CD4-positive, alpha-beta memory T cell (primary cell): ENCODE results near the gene IL4I1. TPM values are rescaled to one million over a fixed set of nuclear protein-coding genes. Genes with fewer than 3 reads are reported as not detected.

ENCODE experiments used
- CTCF ChIA-PET: fragments of 350-600 bp; sonication (Branson Sonifier 250); formaldehyde crosslinking; loops from one replicate; lab custom pipeline; 2021; ENCODE audit warnings: inconsistent platforms; ENCODE audit not compliant: partially characterized antibody; lab: Charles Lee
- POLR2A ChIA-PET: fragments of 350-600 bp; sonication (Branson Sonifier 250); formaldehyde crosslinking; loops from one replicate; lab custom pipeline; 2021; ENCODE audit not compliant: partially characterized antibody; lab: Charles Lee
- DNase-seq, 5 donors: peaks; one replicate each; pipeline versions ENCODE4 v3.0.0 to v3.0.0-alpha.2; 2020 to 2022; ENCODE audit warnings: mixed read lengths in 1 of 5
- H3K27ac ChIP-seq: one replicate; pipeline ENCODE4 v1.7.0; 2013; ENCODE audit warnings: low read depth, low read length
- H3K27me3 ChIP-seq: 2 replicates; pipeline ENCODE4 v1.7.0; 2013; ENCODE audit warnings: mild to moderate bottlenecking, low read length, moderate library complexity; ENCODE audit not compliant: insufficient read depth
- H3K36me3 ChIP-seq: 2 replicates; pipeline ENCODE4 v1.7.0; 2013; ENCODE audit warnings: mild to moderate bottlenecking, low read length, moderate library complexity; ENCODE audit not compliant: insufficient read depth
- H3K4me1 ChIP-seq: 2 replicates; pipeline ENCODE4 v1.7.0; 2013; ENCODE audit warnings: mild to moderate bottlenecking, low read length, moderate library complexity; ENCODE audit not compliant: insufficient read depth
- H3K4me3 ChIP-seq, 2 donors: one replicate each; pipeline ENCODE4 v1.7.0; 2013; ENCODE audit warnings: low read length in 2 of 2, mild to moderate bottlenecking in 1 of 2
- H3K9me3 ChIP-seq, 2 donors: one replicate each; pipeline ENCODE4 v1.7.0; 2013; ENCODE audit warnings: low read length in 2 of 2, control low read depth in 1 of 2; ENCODE audit not compliant: control insufficient read depth in 1 of 2
- H3K27ac Mint-ChIP-seq, 7 donors: one replicate each; pipeline ENCODE4 v1.8.0; 2020 to 2021; ENCODE audit warnings: mixed read lengths in 7 of 7, mild to moderate bottlenecking in 6 of 7, inconsistent platforms in 3 of 7, moderate library complexity in 3 of 7
- H3K27me3 Mint-ChIP-seq, 2 donors: one replicate each; pipeline ENCODE4 v1.8.0; 2020 to 2021; ENCODE audit warnings: mixed read lengths in 2 of 2
- H3K36me3 Mint-ChIP-seq, 2 donors: one replicate each; pipeline ENCODE4 v1.8.0; 2020 to 2021; ENCODE audit warnings: mixed read lengths in 2 of 2, inconsistent platforms in 1 of 2, mild to moderate bottlenecking in 1 of 2
- H3K4me1 Mint-ChIP-seq, 4 donors: one replicate each; pipeline ENCODE4 v1.8.0; 2020 to 2021; ENCODE audit warnings: mixed read lengths in 4 of 4, mild to moderate bottlenecking in 1 of 4
- H3K4me3 Mint-ChIP-seq, 8 donors: one replicate each; pipeline ENCODE4 v1.8.0; 2020 to 2021; ENCODE audit warnings: mixed read lengths in 8 of 8, mild to moderate bottlenecking in 7 of 8, moderate library complexity in 6 of 8, inconsistent platforms in 3 of 8
- H3K9me3 Mint-ChIP-seq, 8 donors: one replicate each; pipeline ENCODE4 v1.8.0; 2020 to 2021; ENCODE audit warnings: mixed read lengths in 8 of 8, mild to moderate bottlenecking in 5 of 8, inconsistent platforms in 3 of 8, moderate library complexity in 1 of 8
- intact Hi-C: fragments of 100-400 bp; cut with micrococcal nuclease; formaldehyde crosslinking; loops from one replicate; pipeline ENCODE4 v1.15.1; 2023
- polyA plus RNA-seq, 2 donors: library from polyadenylated mRNA; unstranded; fragments of 300-500 nt; fragmentation: Illumina TruSeq; gene quantifications; one replicate each; pipeline ENCODE4 v1.2.3, GENCODE V29; 2021
- total RNA-seq, 2 experiments: library from RNA; stranded (reverse); gene quantifications; one replicate each; pipeline ENCODE4 v1.2.3, GENCODE V29; 2021

IL4I1 gene
- total and polyA plus RNA-seq, 4 experiments from 2014 or later = 2.6 to 10.4 (median 6.4) TPM

DNA sequence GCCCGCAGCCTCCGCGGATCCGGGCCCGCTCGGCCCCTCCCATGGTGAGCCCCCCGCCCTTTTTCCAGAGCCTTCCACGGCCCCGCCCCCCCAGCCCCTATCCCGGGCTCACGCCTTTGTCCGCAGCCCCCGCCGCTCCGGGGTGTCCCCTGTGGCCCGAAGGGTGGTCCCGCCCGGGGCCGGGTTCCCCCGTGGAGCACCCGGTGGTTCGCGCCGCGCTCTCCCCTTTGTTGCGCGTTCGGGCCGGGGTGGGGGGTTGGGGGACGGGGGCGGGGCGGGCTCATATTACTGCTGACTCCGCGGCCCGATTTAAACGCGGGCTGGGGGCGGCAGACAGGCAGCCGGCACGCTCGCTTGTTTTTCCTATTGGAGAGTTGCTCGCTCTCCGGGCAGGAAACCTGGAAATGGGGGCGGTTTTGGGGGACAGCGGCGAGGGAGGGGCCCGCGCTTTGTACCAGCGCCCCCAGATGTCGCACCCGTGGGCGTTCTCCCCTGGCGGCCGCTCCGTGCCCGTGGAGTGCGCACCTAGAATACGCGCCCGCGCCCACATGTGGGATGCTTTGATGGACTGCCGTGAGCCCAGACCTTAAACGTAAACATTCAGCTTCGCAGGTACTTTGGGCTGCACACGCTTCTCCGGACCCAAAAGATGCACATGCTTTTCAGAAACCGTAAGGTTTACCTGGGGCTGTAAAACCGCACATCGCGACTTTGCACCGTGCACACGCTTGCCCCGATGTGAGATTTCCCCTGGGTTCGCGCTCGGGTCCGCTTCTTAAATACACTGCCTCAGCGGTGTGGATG lies 45.0 kb downstream of the IL4I1 start:
- peak overlapping the region; percentile 85 to 92 (median 88) for H3K4me3 Mint-ChIP-seq
- POLR2A ChIA-PET = interaction anchor here (0.7 to 12.2 kb wide), 13 partner anchors 9 to 271 kb away, joined by 3 to 173 read pairs (median 10); partner anchors contain the start of genes AKT1S1, ATF5, FUZ and MED25
- intact Hi-C loops = loop anchor here (1.0 to 2.0 kb wide), 2 partner anchors 39 to 77 kb away; partner anchors contain the start of genes ATF5 and NUP62

DNA sequence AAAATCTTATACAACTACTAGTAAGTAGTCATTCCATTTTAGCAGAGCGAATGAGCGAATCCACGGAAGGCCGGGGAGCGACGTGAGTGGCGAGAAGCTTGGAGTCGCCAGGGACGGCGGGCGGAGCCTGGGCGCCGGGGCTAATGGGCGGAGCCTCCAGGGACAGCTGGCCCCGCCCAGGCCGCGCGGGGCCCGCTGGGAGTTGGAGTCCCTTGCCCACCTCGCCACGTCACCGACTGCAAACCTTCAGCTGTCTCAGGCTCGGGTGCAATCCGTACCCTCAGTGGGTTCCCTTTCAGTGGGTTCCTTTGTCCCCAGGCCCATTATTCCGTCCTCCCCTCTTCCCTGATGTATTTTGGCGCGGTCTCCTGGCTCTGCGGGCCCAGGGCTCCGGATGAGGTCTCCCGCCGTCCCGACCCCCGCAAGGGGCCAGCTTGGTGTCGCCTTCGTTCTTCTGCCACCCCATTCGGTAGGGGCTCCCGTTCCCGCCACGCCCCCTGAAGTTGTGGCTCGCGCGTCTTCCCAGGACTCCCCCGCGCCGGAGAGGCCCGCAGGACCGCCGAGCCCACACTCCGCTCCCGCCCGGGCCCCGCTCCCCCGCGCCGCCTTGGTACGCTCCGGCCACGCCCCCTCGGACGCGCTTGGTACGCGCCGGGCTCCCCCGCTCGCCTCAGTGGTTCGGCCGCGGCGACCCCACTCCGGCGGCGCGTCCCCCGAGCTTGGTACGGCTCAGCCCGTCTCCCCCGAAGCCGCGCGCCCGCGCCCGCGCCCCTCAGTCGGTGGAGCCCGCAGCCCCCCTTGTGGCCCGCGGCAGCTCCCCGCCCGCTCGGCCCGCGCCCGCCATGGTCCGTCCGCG lies 46.0 kb downstream of the IL4I1 start, which contains the start of gene PTOV1:
Gene PTOV1, plus strand, starts transcription at position 673 of the 856 bp plus-strand sequence.
- Mint-ChIP-seq H3K4me3 (peak within 1 kb of the TSS; percentile 90 to 97 (median 93)), H3K27ac (peak within 1 kb of the TSS; percentile 92 to 98 (median 97)), H3K9me3 (peaks cover 0 to 5% (median 0%) of the 10 kb centered on the region in 8 donors), H3K36me3 (peaks cover 0 to 17% of the 10 kb centered on the region in 2 donors), H3K4me1 (peaks cover 29 to 49% (median 39%) of the 10 kb centered on the region in 4 donors), H3K27me3 (no peaks in the 10 kb centered on the region)
- ChIA-PET CTCF (interaction anchor here (1.0 to 1.2 kb wide), 3 partner anchors 17 to 40 kb away, joined by 3 to 4 read pairs (median 3); partner anchors contain the start of gene PNKP), POLR2A (interaction anchor here (0.6 to 12.2 kb wide), 29 partner anchors 8 to 1487 kb away, joined by 3 to 173 read pairs (median 4); partner anchors contain the start of genes AKT1S1, AP2A1, ATF5 and CA11)
- intact Hi-C loops = loop anchor here (1.0 to 2.0 kb wide), 6 partner anchors 17 to 78 kb away; partner anchors contain the start of genes AKT1S1, ATF5, FUZ and MED25
- H3K4me3 ChIP-seq = peak within 1 kb of the TSS; percentile 54 to 88
- H3K4me1 ChIP-seq = peaks cover 42% of the 10 kb centered on the region
- DNase-seq = peak; percentile 84 to 90 (median 87)
- H3K27ac ChIP-seq = peak within 1 kb of the TSS; percentile 98
- H3K27me3 ChIP-seq = no peaks in the 10 kb centered on the region
- H3K36me3 ChIP-seq = no peaks in the 10 kb centered on the region
- H3K9me3 ChIP-seq = no peaks in the 10 kb centered on the region

More for the DNA sequence above, 45.0 kb downstream of the IL4I1 start:
- H3K27me3 ChIP-seq = no peaks in the 10 kb centered on the region
- no peaks in the 10 kb centered on the region for H3K9me3 ChIP-seq
- peaks cover 42% of the 10 kb centered on the region for H3K4me1 ChIP-seq
- CTCF ChIA-PET = no interaction called here
- no peaks in the 10 kb centered on the region for H3K36me3 ChIP-seq
- H3K4me3 ChIP-seq = peak overlapping the region; percentile 38 to 88
- peak overlapping the region; percentile 98 for H3K27ac ChIP-seq
- Mint-ChIP-seq H3K36me3 (peaks cover 0 to 19% of the 10 kb centered on the region in 2 donors), H3K27ac (peak overlapping the region; percentile 85 to 93 (median 88)), H3K27me3 (no peaks in the 10 kb centered on the region), H3K4me1 (peaks cover 29 to 49% (median 39%) of the 10 kb centered on the region in 4 donors), H3K9me3 (peaks cover 0 to 5% (median 0%) of the 10 kb centered on the region in 8 donors)
- DNase-seq = peak in 2 of 5 donors; percentile 26 to 44

DNA sequence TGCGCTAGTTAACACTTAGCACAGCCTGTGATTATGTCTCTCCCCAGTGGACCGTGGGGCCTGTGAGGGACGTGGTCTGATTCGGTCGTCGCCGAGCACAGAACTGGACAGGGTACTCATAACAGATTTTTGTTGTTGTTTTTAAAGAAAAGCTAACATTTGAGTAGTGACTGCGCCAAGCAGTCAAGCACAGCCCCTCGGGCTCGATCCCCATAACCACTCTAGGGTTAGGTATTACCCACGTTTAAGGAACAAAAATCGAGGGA lies 46.5 kb downstream of the IL4I1 start:
- H3K27ac ChIP-seq = peak overlapping the region; percentile 98
- no peak for DNase-seq
- no peaks in the 10 kb centered on the region for H3K27me3 ChIP-seq
- no peaks in the 10 kb centered on the region for H3K36me3 ChIP-seq
- CTCF ChIA-PET = interaction anchor here (1.0 to 1.2 kb wide), 3 partner anchors 18 to 40 kb away, joined by 3 to 4 read pairs (median 3); partner anchors contain the start of gene PNKP
- Mint-ChIP-seq H3K27me3 (no peaks in the 10 kb centered on the region), H3K9me3 (peaks cover 0 to 5% (median 0%) of the 10 kb centered on the region in 8 donors), H3K4me1 (peaks cover 29 to 49% (median 38%) of the 10 kb centered on the region in 4 donors), H3K4me3 (peak overlapping the region; percentile 90 to 97 (median 93)), H3K27ac (peak overlapping the region; percentile 92 to 98 (median 97)), H3K36me3 (peaks cover 0 to 13% of the 10 kb centered on the region in 2 donors)
- no peaks in the 10 kb centered on the region for H3K9me3 ChIP-seq
- H3K4me3 ChIP-seq = peak overlapping the region in 1 of 2 donors; percentile 88
- H3K4me1 ChIP-seq = peaks cover 42% of the 10 kb centered on the region
- intact Hi-C loops = loop anchor here (1.0 to 2.0 kb wide), 5 partner anchors 17 to 79 kb away; partner anchors contain the start of genes AKT1S1, ATF5, FUZ and MED25
- POLR2A ChIA-PET = interaction anchor here (0.7 to 12.2 kb wide), 25 partner anchors 9 to 1487 kb away, joined by 3 to 173 read pairs (median 5); partner anchors contain the start of genes AKT1S1, AP2A1, ATF5 and CA11

DNA sequence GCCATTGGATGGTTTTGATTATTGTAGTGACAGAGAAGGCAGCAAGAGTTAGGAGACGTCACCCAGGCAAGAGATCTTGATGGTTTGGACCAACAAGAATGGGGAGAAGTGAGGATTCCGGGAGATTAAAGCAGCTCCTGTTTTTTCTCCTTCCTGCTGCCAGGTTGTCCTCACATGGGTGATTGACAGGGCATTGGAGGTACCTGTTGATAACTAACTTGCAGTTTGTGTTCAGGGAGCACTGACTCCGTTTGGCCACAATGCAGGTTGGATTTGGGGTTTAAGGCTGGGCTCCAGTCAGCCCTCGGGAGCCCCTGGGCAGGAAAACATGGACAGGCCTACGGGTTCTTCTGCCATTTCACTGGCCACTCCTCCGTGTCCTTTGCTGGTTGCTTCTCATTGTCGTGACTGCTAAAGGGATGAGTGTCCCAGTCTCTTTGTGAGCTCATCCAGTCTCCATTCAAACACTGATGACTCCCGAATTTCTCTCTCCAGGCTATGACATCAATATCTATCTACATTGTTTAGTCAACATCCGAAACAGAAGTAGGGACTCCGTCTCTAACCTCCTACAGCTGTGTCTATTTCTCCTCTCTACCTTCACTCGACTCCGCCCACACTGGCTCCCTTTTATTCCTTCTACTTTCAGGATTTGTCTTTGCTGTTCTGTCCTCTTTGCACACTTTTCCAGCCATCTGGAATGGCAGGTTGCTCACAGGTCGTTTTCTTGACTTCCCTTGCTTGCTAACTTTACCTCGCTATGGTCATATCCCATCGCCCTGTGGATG lies 47.1 kb downstream of the IL4I1 start:
- no peak overlapping the region for H3K4me3 ChIP-seq
- peaks cover 0 to 13% of the 10 kb centered on the region in 2 donors for H3K36me3 Mint-ChIP-seq
- peaks cover 42% of the 10 kb centered on the region for H3K4me1 ChIP-seq
- no peaks in the 10 kb centered on the region for H3K27me3 Mint-ChIP-seq
- H3K27ac ChIP-seq = peak overlapping the region; percentile 98
- H3K27me3 ChIP-seq = no peaks in the 10 kb centered on the region
- peaks cover 0 to 5% (median 0%) of the 10 kb centered on the region in 8 donors for H3K9me3 Mint-ChIP-seq
- no peaks in the 10 kb centered on the region for H3K9me3 ChIP-seq
- no peak for DNase-seq
- intact Hi-C loops = loop anchor here (1.0 to 2.0 kb wide), 5 partner anchors 18 to 79 kb away; partner anchors contain the start of genes AKT1S1, ATF5, FUZ and MED25
- peaks cover 29 to 49% (median 38%) of the 10 kb centered on the region in 4 donors for H3K4me1 Mint-ChIP-seq
- POLR2A ChIA-PET = interaction anchor here (0.9 to 12.2 kb wide), 19 partner anchors 10 to 1204 kb away, joined by 3 to 173 read pairs (median 6); partner anchors contain the start of genes AKT1S1, AP2A1, ATF5 and CA11
- peak overlapping the region; percentile 90 to 97 (median 93) for H3K4me3 Mint-ChIP-seq
- CTCF ChIA-PET = interaction anchor here (1.2 kb wide), 1 partner anchor 41 kb away, joined by 4 read pairs; no protein-coding TSS in a partner anchor
- peak overlapping the region in 6 of 7 donors; percentile 92 to 98 (median 98) for H3K27ac Mint-ChIP-seq
- H3K36me3 ChIP-seq = no peaks in the 10 kb centered on the region

DNA sequence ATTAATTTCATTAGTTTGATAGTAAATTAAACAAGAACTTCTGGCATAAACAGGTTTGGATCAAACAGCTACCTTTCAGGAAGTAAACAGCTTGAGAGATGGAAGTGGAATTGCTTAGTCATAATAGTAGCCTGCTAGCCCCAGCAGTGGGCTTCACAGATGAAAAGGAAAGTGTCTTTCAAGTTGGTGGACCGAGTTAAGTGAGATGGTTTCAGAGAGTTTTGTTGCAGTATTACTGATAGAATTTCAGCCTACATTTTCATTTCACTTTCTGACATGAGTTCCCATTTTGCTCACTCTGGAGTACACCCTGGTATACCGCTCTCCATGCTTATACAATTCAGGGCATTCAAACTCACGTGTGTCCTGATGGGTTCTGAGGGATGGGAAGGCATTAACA lies 47.7 kb downstream of the IL4I1 start:
- H3K27ac ChIP-seq = no peak overlapping the region

More for the DNA sequence above, 47.7 kb downstream of the IL4I1 start:
- H3K27ac Mint-ChIP-seq = peak overlapping the region in 4 of 7 donors; percentile 17 to 88 (median 52)
- peaks cover 0 to 13% of the 10 kb centered on the region in 2 donors for H3K36me3 Mint-ChIP-seq
- H3K4me3 ChIP-seq = no peak overlapping the region
- H3K27me3 ChIP-seq = no peaks in the 10 kb centered on the region
- ChIA-PET CTCF (interaction anchor here (0.6 kb wide), 1 partner anchor 969 kb away, joined by 3 read pairs; no protein-coding TSS in a partner anchor), POLR2A (interaction anchor here (1.2 to 12.2 kb wide), 5 partner anchors 18 to 184 kb away, joined by 5 to 173 read pairs (median 11); partner anchors contain the start of genes AKT1S1, BCL2L12, IRF3 and MED25)
- H3K9me3 Mint-ChIP-seq = peaks cover 0 to 5% (median 0%) of the 10 kb centered on the region in 8 donors
- H3K36me3 ChIP-seq = no peaks in the 10 kb centered on the region
- peak overlapping the region; percentile 22 to 73 (median 62) for H3K4me3 Mint-ChIP-seq
- H3K4me1 Mint-ChIP-seq = peaks cover 29 to 48% (median 38%) of the 10 kb centered on the region in 4 donors
- peaks cover 42% of the 10 kb centered on the region for H3K4me1 ChIP-seq
- intact Hi-C loops = no loop called here
- no peaks in the 10 kb centered on the region for H3K27me3 Mint-ChIP-seq
- no peaks in the 10 kb centered on the region for H3K9me3 ChIP-seq
- no peak for DNase-seq
